GM13977 (cell line): ENCODE results near the gene PABPN1.
A peak's percentile ranks its signal among the peaks of the same experiment; 100 is the strongest.

ENCODE experiments used
- DNase-seq: peaks from one replicate; pipeline ENCODE4 v3.0.0; 2012; ENCODE audit warnings: low spot score
- in situ Hi-C: fragments of 300-500 bp; cut with MboI; formaldehyde crosslinking; loops from one replicate; pipeline ENCODE4 v1.12.0; 2022; ENCODE audit warnings: low sequenced_read_pairs, low pct_unique_long_range_greater_than_20kb, mixed read lengths, inconsistent platforms; ENCODE audit not compliant: unreplicated experiment
- TF ChIP-seq, protein P1 (sequence below): IDR thresholded peaks from 2 replicates; pipeline ENCODE4 v1.5.1; 2012; ENCODE audit warnings: mild to moderate bottlenecking, control low read depth; ENCODE audit not compliant: insufficient read depth; ENCODE audit errors: extremely low read depth, missing control alignments

Gene PABPN1

DNA sequence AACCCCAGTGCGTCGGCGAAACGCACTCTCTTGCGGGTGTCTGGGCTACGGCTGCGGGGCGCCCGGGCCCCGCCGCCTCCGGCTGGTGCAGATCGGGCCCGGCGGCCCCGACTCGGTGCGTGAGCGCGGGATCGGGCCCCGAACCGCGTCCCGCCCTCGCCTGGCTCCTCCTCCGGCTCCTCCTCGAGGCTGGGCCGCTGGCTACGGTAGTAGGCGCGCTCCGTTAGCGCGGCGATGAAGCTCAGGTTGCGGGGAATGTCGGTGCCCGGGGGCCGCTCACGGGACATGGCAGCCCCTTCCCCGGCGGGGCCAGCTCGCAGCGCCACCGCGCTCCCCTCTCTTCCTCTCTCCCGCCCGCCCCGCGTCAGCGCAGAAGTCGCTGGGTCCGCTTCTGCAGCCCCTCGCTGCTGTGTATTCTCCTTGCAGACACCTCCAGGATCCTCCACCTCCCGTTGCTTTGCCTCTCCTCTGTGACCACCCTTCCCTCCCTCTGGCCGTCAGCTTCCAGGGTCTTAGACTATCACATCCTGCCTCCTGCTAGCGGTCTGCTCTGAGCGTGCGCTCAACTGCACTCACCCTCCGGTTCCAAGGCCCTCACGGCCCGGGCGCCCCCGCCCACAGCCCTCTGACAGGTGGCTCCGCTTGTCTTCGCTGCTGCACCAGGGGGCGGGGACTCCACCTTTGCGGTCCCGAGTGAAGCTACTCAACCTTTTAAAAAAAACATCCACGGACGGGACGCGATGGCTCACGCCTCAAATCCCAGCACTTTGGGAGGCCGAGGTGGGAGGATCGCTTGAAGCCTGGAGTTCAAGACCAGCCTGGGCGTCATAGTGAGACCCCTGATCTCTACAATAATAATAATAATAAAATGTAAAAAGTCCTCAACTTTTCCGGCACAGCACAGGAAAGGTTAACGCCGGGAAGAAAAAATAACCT lies 18.7 kb upstream of the PABPN1 start, which contains the start of gene PPP1R3E:
PPP1R3E (minus strand) TSS at position 570 of the 936 bp plus-strand sequence; CDS start at position 287, 283 bp downstream.
- TF ChIP-seq, protein P1, sequence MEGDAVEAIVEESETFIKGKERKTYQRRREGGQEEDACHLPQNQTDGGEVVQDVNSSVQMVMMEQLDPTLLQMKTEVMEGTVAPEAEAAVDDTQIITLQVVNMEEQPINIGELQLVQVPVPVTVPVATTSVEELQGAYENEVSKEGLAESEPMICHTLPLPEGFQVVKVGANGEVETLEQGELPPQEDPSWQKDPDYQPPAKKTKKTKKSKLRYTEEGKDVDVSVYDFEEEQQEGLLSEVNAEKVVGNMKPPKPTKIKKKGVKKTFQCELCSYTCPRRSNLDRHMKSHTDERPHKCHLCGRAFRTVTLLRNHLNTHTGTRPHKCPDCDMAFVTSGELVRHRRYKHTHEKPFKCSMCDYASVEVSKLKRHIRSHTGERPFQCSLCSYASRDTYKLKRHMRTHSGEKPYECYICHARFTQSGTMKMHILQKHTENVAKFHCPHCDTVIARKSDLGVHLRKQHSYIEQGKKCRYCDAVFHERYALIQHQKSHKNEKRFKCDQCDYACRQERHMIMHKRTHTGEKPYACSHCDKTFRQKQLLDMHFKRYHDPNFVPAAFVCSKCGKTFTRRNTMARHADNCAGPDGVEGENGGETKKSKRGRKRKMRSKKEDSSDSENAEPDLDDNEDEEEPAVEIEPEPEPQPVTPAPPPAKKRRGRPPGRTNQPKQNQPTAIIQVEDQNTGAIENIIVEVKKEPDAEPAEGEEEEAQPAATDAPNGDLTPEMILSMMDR: no peak
- in situ Hi-C loops: no loop called here

DNA sequence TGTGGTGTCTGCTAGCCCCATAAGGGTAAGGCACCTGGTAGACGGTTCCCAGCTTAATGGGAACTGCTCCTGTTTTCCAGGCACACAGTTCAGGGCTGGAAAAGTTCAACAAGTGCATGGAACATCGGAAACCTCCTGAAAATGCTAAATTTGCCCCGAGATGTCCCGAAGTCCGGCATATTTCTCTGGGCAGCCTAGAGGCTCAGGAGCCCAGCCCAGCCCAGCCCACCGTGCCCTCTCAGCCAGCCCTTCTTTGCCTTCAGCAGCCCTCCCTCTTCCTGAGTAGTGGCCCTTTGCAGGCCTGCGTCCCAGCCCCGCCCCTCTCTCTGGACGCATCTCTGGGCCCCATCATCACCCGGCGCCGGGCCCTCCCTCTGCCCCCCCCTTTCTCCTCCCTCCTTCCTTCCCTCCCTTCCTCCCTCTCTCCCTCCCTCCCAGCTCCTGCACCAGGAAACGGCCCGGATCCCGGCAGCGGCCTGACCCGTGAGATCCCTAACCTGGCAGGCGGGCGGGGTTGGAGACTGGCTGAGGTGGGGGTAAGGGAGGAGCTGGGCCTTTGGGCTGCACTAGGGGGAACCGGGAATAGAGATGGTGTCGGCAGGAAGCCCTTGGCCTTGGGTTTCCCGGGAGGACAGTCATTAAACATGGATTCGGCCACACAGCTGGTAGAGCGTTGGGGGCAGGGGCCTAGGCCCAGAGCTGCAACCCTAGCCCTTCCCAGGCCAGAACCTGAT lies 14.7 kb upstream of the PABPN1 start, which contains the start of gene BCL2L2:
BCL2L2 (plus strand) TSS at position 422 of the 734 bp plus-strand sequence. CDS start 935 bp downstream, outside the sequence.
- DNase-seq: peak; percentile 80
- TF ChIP-seq, protein P1: no peak
- in situ Hi-C loops: no loop called here

More for the DNA sequence above, 18.7 kb upstream of the PABPN1 start, which contains the start of gene PPP1R3E:
- peak; percentile 82 for DNase-seq

DNA sequence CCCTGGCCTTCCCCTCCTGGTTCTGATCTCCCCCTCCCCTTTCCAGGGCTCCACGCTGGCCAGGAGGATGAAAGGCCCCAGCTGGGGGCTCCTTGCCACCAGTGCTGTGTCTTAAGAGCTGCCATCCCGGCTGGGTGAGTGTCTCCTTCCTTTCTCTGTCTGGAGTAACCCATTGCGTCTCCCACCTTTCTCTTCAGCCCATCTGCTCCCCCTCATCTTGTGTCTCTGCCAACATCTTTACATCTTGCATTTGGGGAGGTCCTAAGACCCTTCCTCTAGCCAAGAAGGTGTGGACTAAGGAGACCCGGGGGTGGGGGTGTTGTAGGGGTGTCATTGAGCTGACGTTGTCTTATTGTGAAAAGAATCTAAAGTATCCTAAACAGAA lies 14.1 kb upstream of the PABPN1 start:
- in situ Hi-C loops: no loop called here
- DNase-seq: no peak
- TF ChIP-seq, protein P1: no peak

DNA sequence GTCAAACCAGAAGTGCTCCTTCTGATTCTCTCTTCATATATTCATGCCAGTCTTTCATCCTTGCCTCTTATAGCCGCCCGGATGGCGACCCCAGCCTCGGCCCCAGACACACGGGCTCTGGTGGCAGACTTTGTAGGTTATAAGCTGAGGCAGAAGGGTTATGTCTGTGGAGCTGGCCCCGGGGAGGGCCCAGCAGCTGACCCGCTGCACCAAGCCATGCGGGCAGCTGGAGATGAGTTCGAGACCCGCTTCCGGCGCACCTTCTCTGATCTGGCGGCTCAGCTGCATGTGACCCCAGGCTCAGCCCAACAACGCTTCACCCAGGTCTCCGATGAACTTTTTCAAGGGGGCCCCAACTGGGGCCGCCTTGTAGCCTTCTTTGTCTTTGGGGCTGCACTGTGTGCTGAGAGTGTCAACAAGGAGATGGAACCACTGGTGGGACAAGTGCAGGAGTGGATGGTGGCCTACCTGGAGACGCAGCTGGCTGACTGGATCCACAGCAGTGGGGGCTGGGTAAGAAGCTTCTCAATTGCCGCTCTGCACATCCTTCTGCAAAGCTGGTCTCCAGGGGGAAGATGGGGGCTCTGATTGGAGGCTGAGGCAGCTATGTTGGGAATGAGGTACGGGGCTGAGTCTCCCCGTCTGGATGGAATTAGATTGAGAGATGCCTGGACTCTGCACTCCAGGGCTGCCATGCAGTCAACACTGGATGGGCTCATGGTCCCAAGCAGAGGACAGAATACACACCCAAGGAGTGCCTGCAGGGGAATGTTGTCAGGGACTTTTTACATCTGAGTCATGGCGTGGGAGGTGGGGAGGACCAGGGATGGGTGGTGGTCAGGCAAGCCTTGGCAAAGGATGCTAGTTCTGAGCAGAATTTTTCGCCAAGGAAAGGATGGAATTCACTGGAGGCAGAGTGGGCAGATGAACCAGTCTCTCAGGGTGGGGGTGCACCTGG lies 13.3 kb upstream of the PABPN1 start:
- DNase-seq: no peak
- in situ Hi-C loops: no loop called here
- TF ChIP-seq, protein P1: no peak

DNA sequence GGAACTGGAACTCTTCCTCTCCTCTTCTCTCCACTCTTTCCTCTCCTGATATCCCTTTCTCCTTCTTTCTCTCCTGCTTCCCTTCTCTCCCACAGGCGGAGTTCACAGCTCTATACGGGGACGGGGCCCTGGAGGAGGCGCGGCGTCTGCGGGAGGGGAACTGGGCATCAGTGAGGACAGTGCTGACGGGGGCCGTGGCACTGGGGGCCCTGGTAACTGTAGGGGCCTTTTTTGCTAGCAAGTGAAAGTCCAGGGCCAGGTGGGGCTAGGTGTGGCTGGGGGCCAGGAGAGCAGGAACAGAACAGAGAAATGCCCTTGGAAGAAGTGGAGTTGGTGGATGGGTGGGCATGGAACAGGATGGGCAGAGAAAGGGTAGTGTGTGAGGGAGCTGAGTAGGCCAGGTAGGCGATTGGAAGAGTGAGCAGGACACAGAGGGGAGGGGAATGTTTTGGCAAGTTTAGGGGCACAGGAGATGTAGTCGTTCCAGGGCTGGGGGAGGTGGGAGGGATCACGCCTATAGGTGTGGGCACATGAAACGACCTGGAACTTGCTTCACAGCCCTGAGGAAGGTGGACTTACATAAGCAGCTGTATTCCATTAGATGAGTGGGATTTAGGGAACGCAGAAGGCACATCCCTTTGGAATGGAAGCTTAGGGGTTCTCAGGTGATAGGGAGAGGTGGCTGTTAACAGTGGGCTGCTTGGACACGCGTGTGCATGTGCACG lies 12.4 kb upstream of the PABPN1 start:
- TF ChIP-seq, protein P1: no peak
- no peak for DNase-seq
- in situ Hi-C loops: no loop called here
